OCI-LY1 (cell line): Measurements from ENCODE around the gene PDE1A.

Source experiments
- CTCF ChIP-seq: fragments of 200-600 bp; sonication (generic), shearing (Covaris generic); IDR thresholded peaks from 2 replicates; pipeline ENCODE4 v1.5.1; 2017; ENCODE audit warnings: mild to moderate bottlenecking, antibody characterized with exemption, low read length, moderate library complexity, mixed read lengths
- EZH2 ChIP-seq: fragments of 200-600 bp; sonication (generic), shearing (Covaris generic); IDR thresholded peaks from 2 replicates; pipeline ENCODE4 v1.8.0; 2017; ENCODE audit warnings: borderline replicate concordance, mixed run types, mild to moderate bottlenecking, antibody characterized with exemption, low read length, moderate library complexity, mixed read lengths

GRCh38 chr2:182367401-182367800, 59.4 kb downstream of the PDE1A start:
- TF ChIP-seq CTCF (no peak), EZH2 (no peak)
